ENCODE results near the gene MAGEB5.

MAGEB5 gene

DNA sequence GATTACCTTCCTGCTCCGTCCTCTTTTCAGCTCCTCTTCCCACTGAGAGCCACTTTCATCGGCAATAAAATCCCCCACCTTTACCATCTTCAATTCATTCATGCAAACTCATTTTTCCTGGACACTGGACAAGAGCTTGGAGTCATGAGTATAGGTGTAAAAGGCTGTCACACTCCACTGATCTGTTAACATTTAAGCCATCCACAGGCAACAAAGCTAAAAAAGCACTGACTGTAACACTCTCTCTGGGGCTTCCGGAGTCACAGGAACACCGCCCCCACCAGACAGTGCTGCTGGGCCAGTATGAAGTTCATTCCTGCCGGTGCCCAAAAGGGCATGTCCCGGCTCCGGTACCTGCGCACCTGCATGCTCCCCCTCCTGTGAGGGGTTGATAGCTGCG is 38.5 kb downstream of the MAGEB5 start:
- TF ChIP-seq, protein P1, sequence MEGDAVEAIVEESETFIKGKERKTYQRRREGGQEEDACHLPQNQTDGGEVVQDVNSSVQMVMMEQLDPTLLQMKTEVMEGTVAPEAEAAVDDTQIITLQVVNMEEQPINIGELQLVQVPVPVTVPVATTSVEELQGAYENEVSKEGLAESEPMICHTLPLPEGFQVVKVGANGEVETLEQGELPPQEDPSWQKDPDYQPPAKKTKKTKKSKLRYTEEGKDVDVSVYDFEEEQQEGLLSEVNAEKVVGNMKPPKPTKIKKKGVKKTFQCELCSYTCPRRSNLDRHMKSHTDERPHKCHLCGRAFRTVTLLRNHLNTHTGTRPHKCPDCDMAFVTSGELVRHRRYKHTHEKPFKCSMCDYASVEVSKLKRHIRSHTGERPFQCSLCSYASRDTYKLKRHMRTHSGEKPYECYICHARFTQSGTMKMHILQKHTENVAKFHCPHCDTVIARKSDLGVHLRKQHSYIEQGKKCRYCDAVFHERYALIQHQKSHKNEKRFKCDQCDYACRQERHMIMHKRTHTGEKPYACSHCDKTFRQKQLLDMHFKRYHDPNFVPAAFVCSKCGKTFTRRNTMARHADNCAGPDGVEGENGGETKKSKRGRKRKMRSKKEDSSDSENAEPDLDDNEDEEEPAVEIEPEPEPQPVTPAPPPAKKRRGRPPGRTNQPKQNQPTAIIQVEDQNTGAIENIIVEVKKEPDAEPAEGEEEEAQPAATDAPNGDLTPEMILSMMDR (IDR thresholded peaks at IDR 0.05; ENCODE audit: extremely low read depth, missing control alignments): no peak
- DNase-seq (ENCODE audit: low spot score): no peak

DNA sequence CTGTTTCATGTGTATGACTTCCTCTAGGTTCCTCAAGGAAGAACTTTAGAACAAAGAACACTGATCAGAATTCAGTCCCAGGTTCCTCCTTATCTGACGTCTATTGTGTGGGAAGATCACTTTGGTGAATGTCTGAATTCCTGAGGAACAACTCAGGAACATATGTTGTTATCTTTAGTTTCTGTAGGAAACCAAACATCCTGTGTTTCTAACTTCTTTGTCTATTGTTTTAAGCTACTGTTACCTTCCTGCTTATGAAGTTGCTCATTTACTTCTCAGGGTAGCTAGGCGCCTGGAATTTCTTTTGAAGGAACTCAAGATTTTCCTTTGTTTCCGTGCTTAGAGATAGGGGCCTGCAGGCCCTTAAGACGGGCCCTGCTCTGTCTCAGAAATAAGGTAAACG is 46.2 kb downstream of the MAGEB5 start:
- no peak for DNase-seq (ENCODE audit: low spot score)
- TF ChIP-seq, protein P1 (IDR thresholded peaks at IDR 0.05; ENCODE audit: extremely low read depth, missing control alignments): no peak

Data from GM20000 (cell line).